HG03103 (cell line): ENCODE results near the gene CYBRD1.
A peak's percentile ranks its signal among the peaks of the same experiment; 100 is the strongest.
"Not testable (repeated sequence)": the region's sequence is repeated elsewhere in the genome, so short reads cannot be mapped to it uniquely, and the experiment has no call there.

Experiments used
- ATAC-seq: cut with Tn5 transposase; IDR thresholded peaks from one replicate; pipeline ENCODE4 v1.9.1; 2021; ENCODE audit warnings: low read depth; ENCODE audit not compliant: unreplicated experiment

The CYBRD1 gene, protein sequence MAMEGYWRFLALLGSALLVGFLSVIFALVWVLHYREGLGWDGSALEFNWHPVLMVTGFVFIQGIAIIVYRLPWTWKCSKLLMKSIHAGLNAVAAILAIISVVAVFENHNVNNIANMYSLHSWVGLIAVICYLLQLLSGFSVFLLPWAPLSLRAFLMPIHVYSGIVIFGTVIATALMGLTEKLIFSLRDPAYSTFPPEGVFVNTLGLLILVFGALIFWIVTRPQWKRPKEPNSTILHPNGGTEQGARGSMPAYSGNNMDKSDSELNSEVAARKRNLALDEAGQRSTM

GRCh38 chr2:171522052-171522787 lies at the start of gene CYBRD1:
Gene CYBRD1 (plus strand): TSS chr2:171522474. CDS start chr2:171522546, 72 bp downstream.
- peak; percentile 49 for ATAC-seq

DNA sequence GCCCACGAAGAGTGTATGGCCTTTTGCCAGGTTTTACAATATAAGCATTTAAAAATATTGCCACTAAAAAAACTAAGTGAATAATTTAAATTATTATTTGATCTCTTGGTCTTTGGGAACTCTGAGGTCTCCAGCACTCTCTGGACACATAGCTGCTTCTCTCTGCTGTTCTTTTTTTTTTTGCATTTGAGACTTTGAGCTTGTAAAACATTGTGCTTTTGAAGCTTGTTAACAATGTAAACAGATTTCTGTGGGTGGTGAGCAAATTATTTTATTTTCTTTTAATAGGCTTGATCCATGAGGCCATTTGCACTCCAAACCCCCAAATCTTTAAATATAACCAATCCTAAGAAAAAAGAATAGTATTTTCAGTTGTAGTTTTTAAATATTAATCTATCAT lies 46.3 kb upstream of the CYBRD1 start:
- no peak for ATAC-seq

- ATAC-seq = no peak
Measured at GRCh38 chr2:171478345-171478744, 43.9 kb upstream of the CYBRD1 start.

DNA sequence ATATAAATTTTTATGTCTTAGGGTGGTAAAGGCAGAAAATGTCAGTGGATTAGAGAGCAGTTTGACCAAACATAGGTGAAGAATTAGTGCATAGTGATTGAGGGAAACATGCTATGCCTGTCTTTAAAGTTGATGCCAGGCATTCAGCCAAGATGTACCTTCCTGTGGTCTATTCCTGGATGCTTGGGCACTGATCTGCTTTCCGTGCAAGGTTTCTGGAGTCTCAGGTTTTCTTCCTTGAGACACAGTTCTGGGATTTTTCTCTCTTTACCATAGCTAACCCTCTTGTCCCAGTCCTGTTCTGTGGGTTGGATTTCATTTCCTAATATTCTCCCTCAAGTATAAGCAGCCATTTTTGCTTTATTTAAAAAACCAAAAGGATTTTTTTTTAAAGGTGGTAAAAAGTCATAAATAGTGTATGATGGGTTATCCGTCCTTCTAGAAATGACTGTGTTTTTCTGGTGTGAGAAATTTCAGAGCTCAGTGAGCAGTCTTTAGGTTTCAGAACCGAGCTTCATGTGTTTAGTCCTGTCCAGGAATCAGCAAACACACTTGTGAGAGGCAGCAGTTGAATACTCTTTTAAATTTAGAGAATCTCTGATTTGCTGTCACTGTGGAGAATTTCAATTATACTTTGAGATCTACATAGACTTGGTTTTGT lies 43.0 kb upstream of the CYBRD1 start:
- no peak for ATAC-seq

DNA sequence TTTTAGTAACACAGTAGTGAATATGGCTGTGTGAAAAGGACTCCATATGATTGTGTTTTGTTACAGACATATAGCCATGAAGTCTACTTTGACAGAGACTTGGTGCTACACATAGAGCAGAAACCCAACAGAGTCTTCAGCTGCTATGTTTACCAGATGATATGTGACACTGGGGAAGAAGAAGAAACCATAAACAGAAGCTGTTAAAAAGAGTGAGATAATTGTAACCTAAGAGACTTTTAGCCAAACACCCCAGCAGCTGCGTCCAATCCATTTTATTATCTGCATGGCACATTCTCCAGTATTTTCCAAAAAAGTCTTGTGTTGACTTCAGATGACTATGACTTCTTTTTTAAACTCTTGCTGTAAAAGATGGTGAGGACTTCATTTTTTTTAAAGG lies 41.4 kb upstream of the CYBRD1 start:
- ATAC-seq = no peak

DNA sequence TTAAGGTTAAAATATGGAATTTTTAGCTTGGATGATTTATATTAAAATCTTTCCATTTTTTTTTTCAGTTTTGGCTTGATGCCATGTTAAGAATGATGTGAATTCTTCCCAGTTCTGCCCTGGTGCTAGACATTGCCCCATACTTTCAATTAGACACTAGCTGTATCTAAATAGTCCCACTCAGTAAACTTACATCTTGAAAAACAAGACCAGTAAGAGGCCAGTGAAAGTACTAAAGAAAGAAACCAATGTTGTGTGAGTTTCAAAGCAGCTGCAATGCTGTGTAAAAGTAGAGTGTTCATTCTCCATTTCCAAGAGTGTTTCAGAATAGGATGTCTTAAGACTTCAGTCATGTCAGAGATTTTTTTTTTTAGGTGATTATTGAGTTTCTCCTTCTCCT lies 40.0 kb upstream of the CYBRD1 start:
- no peak for ATAC-seq

DNA sequence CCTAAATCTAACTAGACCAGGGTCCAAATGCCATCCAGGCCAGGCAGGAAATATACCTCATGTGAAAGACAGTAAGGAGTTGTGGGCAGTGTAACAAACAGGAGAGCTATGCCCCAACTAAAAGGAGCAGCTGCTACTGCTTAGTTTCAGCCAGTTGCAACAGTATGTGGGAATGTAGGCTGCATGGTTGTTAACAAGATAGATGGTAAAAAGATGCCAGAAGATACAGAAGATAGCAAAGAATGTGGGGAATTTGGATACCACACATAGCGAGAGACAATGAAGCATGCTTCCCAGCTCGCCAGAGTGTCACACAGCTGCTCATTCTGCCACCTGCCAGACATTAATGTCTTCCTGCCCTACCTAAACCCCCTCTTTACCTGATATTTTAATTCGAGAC lies 39.4 kb upstream of the CYBRD1 start:
- ATAC-seq = no peak

DNA sequence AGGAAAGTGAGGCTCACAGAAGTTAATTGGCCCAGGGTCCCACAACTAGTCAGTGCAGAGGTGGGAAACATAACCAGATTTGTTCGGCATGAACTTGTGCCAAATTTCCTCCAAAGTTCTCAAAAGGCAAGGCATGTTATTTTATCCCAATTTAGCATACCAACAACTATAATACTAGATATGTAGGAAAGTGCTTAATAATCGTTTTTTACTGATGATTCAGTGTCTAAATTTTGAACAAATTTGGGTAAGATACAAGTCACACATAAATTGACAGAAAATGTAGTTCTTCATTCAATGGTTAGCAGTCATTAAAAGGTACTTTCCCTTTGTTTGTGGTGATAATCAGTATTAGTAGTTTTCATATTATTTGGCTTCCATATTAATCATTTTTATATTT lies 38.5 kb upstream of the CYBRD1 start:
- no peak for ATAC-seq

DNA sequence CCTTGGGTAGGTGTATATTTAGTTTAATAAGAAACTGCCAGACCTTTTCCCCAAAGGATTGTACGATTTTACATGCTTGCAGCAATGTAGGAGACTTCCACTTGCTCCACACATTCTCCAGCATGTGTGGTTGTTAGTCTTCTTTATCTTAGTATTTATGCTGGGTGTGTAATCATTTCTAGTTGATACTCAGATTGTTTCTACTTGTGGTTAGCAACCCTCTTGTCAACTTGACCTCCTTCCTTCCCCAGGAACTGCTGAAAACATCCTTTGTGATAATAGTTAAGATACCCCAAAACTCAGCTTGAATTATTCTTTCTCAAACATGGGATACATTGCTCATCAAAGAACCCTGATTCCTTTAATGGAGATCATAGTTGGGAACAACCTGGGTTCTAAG lies 37.2 kb upstream of the CYBRD1 start:
- no peak for ATAC-seq

GRCh38 chr2:171487201-171487600 lies 35.1 kb upstream of the CYBRD1 start:
- no peak for ATAC-seq

DNA sequence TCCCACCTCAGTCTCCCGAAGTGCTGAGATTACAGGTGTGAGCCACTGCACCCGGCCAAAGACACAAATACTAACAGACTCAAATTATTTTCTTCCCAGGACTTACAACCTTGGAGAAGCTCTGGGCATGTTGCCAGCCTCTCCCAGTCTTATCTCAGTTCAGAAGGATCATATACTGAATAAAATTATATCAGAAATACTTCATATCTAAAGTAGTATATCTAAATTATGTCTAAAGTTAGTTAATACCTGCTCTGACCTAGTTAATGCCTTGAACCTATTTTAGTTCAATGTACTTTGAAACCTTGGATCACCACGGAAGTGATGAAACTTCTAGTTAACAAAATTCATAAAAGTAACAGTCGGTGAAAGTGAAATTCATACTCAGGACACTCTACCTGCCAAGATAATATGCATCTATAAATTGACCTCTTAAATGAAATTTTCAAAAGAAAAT lies 34.4 kb upstream of the CYBRD1 start:
- ATAC-seq = no peak

- no peak for ATAC-seq
Measured at GRCh38 chr2:171490577-171490976, 31.7 kb upstream of the CYBRD1 start.

DNA sequence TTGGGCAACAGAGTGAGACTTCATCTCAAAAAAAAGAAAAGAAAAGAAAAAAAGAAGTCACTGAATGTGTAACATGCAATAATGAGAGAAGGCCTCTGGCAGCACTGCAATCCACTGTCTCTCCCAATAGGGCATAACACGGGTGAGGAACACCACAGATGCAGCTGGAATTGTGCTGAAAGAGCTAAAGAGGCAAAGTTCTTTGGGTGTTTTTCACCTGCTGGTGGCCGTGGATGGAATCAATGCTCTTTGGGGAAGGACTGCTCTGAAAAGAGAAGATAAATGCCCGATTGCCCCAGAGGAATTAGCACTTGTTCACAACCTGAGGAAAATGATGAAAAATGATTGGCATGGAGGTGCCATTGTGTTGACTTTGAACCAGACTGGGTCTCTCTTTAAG lies 31.0 kb upstream of the CYBRD1 start:
- ATAC-seq = no peak

DNA sequence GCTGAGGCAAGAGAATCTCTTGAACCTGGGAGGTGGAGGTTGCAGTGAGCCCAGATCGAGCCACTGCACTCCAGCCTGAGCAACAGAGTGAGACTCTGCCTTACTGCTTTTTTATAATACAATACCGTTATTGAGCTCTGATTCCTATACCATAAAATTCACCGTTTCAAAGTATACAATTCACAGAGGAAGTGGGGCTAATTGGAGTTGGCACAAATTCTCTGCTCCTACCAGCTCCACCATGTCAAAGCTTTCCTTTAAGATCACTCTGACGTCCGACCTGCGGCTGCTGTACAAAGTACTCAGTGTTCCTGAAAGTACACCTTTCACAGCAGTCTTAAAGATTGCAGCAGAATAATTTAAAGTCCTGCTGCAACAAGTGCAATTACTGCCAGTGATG lies 29.6 kb upstream of the CYBRD1 start:
- ATAC-seq = no peak

GRCh38 chr2:171497664-171498063 lies 24.6 kb upstream of the CYBRD1 start:
- ATAC-seq = not testable (repeated sequence)

DNA sequence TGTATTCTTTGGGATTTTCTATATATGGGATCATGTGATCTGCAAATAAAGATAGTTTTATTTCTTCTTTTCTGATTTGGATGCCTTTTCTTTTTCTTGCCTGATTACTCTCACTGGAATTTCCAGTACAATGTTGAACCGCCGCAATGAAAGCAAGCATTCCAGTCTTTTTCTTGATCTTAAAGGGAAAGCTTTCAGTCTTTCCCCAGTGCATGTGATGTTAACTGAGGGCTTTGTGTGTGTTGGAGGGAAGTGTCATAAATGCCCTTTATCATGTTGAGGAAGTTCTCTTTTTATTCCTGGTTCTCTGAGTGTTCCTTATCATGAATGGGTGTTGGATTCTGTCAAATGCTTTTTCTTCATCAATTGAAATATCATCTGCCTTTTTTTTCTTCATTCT lies 16.9 kb upstream of the CYBRD1 start:
- ATAC-seq = no peak

DNA sequence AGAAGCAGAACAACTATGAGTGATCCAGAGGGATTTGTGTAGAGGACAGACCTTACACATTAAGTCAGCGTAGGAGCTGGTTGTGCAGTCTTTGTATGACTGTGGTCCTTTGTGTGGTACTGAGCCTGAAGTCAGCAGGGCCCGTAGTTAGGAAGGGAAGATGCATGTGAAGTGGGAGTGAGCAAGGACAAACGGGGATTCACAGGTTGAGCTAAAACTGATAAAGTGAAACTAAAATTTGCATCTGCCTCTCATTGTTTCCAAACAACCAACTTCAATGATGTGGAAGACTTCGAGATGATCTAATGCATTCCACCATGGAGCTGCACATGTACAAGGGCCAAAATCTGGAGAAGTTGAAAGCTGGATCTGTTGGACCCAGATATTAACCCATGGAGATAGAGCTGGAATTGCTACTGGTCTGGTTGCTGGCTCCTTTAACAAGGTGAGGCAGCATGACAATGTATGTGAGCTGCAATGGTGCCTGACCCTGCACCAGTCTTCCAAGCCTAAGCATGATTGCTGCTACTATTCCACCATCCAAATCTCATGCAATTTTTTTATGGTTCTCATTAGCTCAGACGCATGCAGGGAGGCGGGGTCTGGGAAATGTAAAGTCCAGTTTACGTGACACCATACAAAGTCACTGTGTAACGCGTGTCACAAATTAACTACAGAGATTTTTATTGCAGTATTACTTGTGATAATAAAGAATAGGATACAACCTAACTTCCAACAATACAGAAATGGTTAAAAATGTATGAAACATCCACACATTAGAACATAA lies 12.1 kb upstream of the CYBRD1 start:
- ATAC-seq = peak; percentile 57

DNA sequence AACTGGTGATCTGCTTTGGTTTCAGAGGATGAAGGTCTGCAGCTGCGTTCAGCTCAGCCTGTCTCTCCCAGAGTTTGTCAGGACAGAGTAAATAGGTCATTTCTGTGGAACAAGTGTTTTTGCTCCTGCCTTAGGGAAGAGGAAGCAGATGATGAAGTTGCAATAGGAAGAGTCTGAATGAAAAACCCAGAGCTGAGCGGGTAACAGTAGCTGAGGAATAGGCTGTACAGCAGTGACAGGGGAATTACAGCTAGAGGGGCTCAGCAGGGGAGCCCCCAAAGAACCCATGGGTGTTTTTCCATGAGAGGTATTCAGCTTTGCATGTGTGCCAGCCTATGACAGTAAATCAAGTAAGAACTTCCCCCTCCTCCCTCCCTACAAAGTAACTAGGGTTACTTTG lies 10.3 kb upstream of the CYBRD1 start:
- no peak for ATAC-seq

DNA sequence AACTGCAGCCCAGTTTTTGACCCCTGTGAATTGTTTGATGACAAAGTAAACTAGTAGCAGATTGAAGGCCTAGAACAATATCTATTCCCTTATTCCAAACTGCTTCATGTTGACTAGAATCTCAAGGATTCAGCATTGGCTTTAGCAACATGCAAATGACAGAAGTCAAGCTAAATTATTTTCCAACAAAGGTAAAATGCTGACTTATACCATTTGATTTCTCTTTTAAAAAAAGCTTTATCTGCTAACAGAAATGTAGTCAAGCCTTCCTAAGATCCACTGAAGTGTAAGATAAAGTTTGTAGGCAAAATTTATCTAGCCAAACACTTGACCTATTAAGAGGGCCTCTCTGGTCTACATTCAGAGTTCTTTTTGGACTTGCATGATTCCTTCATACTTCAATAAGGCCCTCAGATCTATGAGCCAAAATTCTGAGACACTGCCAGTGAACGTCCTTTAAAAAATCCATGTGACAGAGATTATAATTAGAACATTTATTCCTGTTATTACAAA lies 9.5 kb upstream of the CYBRD1 start:
- ATAC-seq = no peak

DNA sequence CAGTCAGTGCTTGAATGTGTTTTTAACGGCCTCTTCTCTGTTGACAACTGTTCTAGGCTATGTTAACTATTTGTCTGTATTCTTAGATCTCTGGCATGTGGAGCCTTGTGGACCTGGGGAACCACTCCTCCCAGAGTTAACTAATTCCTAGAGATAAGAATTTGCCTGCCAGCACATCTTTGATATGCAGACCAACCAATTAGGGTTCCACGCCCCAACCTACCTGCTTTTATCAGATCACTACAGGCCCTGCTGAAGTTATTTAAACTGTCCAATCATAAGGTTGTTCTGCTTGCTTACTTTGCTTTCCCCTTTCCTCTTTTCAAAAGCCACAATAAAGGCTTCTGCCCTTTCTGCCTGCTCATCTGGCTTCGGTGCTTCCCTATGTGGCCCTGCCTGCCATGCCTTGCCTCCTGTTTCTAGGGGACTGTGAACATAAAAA lies 8.5 kb upstream of the CYBRD1 start:
- no peak for ATAC-seq
